COLO668 (cell line): ENCODE measurements around the gene PLEKHG4B.
"Not testable (repeated sequence)": the region's sequence is repeated elsewhere in the genome, so short reads cannot be mapped to it uniquely, and the experiment has no call there.

Source experiments
- DNase-seq: peaks from one replicate; lab custom pipeline; 2025; ENCODE audit not compliant: unreplicated experiment; lab: John Stamatoyannopoulos, UW

Gene PLEKHG4B

GRCh38 chr5:186091-187041, 94.4 kb downstream of the PLEKHG4B start:
- no peak for DNase-seq

DNA sequence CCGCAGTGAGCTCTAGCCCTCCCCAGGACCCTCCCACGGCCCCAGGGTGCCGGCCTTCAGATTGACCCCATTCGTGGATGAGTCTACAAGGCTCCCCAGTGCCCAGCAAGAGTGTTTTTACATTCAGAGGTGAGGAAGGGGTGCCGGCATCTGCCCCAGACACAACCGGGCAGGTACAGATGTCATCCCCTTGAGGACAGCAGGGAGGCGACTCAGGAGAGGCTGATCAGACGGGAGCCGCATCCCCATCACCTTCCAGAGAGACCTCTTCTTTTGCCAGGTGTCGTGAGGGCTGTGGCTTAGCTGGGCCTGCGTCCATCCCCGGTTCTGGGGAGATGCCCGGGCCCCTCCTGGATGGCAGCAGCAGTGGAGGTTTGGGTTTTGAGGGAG, 95.1 kb downstream of the PLEKHG4B start:
- no peak for DNase-seq

DNA sequence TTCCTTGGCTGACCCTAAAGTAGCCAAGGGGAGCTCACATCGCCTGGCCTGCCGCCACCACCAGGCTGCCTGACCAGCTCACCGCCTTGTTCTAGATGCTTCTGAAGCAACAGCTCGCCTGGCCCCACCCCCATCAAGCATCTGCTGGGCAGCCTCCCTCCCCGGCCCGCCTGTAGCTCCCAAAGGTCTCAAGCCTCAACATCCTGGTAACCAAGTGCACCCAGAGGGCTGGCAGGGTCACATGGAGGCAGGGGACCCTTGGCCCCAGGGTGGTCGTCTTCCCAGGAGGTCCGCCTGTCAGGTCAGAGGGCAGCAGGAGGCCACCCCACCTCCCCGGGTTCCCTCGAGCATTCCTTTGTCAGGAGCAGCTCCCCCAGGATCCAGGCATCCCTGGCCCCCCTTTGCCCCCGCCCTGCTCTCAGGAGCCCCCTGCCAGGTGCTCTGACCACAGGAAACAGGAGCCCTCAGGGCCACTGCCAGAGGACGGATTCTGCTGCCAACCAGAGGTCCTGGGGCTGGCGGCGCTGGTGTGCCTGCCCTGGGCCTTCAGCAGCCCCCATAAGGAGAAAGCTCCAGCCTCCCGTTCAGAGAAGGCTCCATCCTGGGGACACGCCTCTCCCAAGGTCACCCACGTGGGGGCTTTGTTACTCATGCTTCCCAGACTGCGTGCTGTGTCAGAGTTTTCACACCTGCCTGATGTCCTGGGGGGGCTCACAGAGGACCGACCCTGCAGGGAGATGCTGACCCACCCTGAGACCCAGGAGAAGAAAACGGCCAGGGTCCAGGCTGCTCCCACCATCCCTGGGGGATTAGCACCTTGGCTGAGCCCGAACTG, 95.9 kb downstream of the PLEKHG4B start:
- DNase-seq: no peak

GRCh38 chr5:188488-189481, 96.8 kb downstream of the PLEKHG4B start:
- DNase-seq: peak; percentile 96

DNA sequence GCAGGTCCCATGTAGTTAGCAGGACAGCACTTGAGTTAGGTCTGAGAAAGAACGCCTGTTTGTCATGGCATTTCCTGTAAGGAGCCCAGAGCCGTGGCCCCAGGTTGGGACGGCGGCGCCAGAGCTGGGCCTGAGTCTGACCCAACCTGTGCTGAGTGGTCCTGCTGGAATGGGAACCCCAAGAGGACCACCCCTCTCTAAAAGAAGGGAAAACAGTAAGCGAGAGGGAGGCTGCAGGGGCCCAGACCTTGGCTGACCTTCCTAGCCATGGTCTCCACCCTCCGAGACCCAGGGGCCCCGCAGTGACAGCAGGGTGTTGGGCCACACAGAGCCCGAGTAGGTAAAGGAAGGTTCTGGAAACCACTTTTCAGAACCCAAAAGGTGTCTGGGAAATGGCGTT, 97.5 kb downstream of the PLEKHG4B start:
- DNase-seq: no peak

GRCh38 chr5:189976-190365, 98.0 kb downstream of the PLEKHG4B start:
- DNase-seq: no peak

DNA sequence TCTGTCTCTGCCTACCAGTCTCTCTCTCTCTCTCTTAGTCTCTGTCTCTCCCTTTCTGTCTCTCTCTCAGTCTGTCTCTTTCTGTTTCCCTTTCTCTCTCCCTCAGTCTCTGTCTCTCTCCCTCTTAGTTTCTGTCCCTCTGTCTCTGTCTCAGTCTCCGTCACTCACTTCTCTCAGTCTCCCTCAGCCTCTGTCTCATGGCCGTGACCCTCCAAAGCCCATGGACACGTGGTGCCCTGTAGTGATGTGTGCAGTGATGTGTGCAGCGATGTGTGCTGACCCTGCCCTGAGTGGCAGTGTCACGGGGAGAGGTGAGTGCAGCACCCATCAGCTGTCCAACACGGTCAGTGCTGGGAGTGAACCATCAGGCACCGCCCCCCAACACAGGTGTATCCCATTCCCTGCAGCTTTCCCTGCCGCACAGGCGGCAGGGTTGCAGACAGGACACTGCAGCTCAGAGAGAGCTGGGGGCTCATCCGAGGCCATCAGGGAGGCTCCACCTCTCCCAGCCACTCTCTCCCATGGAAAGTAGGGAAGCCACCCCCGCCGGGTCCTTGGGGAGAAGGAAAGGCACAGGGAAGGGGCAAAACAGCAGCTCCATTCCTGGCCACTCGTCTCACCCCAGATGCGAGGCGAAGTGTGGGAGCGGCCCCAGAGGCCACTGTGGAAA, 98.5 kb downstream of the PLEKHG4B start:
- peak; percentile 61 for DNase-seq

GRCh38 chr5:191036-191948, 99.3 kb downstream of the PLEKHG4B start, which contains the start of gene LRRC14B:
Gene LRRC14B (plus strand): TSS chr5:191495. CDS start chr5:191539, 44 bp downstream.
- DNase-seq: peak; percentile 85

- DNase-seq: no peak
These were observed 100.2 kb downstream of the PLEKHG4B start for GRCh38 chr5:191949-192690.

DNA sequence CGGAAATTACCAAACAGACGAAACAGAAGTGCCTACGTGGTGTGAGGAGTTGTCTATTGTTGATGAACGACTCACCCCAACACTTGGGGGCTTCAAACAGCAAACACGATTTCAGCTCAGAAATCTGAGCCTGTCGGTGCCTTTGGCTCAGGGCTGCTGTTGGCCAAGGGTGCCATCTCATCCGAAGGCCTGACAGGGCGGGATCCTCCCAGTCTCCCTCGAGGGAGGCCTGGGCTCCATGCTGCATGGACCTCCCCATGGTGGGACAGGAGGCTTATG, 100.7 kb downstream of the PLEKHG4B start:
- DNase-seq: no peak

GRCh38 chr5:192970-193831, 101.2 kb downstream of the PLEKHG4B start:
- no peak for DNase-seq

- no peak for DNase-seq
These were observed 102.1 kb downstream of the PLEKHG4B start for GRCh38 chr5:194102-194501.

GRCh38 chr5:194603-195209, 102.7 kb downstream of the PLEKHG4B start:
- DNase-seq: no peak

DNA sequence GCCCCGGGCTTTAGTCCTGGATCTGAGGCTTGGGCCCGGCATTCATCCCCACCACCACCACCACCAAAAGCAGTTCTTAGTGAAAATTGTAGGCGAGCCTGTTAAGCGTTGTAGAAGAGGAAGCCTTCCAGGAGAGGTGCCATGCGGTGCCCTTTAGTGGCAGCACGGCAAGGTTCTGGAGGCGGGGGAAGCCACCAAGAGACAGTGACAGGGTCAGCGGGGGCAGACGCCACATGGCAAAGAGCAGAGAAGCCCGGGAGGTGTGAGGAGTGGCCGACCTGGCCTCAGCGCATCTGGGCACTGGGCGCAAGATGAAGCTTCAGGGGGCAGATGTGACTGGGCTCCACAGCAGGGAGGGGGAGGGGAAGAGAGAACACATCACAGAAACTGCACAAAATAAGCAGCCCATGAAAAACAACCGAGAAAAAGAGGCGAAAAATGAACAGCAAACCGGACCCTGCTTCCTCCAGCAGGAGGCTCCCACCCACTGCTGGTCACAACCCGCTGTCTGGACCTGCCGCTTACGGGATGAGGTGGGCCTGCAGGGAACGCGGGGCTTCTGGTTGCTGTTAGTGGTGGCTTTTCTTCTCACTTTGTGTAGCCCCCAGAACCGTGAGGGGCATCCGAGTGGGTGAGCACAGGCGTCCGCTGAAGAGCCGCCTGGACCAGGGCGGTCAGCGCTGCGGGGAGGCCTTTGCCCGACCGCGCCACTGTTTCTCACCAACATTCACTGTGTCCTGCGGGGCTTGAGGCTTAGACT, 103.6 kb downstream of the PLEKHG4B start:
- no peak for DNase-seq

DNA sequence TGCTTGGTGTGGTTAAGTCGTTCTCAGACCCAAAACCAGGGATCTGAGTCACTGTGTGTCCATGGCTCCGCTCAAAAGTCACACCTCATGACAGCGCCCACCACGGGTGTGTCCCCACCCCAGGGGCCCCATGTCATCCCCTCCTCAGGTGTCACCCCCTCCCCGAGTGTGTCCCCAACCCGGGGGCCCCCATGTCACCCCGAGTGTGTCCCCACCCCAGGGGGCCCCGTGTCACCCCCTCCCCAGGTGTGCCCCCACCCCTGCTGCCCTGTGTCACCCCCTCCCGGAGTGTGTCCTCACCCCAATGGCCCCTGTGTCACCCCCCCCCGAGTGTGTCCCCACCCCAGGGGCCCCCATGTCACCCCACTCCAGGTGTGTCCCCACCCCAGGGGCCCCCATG, 104.4 kb downstream of the PLEKHG4B start:
- no peak for DNase-seq

GRCh38 chr5:197031-197430, 105.1 kb downstream of the PLEKHG4B start:
- not testable (repeated sequence) for DNase-seq
